Lower leg skin (tissue), 4 donors: ENCODE results near the gene DBN1. TPM values are rescaled to one million over a fixed set of nuclear protein-coding genes. Genes with fewer than 3 reads are reported as not detected.

Experiments
- DNase-seq, 2 donors: peaks; one replicate each; pipeline ENCODE4 v3.0.0-alpha.2; 2019; ENCODE audit warnings: low spot score in 2 of 2
- H3K4me3 ChIP-seq: fragments of 200-600 bp; sonication (generic); 2 replicates; pipeline ENCODE4 v1.5.1; 2017; ENCODE audit warnings: mild to moderate bottlenecking, low read depth; ENCODE audit not compliant: poor library complexity, severe bottlenecking
- POLR2A ChIP-seq, 2 donors: fragments of 450-650 bp; IDR thresholded peaks; one replicate each; pipeline ENCODE4 v1.6.1; 2016 to 2017; ENCODE audit warnings: antibody characterized with exemption in 2 of 2, mild to moderate bottlenecking in 1 of 2, moderate library complexity in 1 of 2
- WGBS, 2 donors: methylation state at CpG; one replicate each; pipeline ENCODE4 v1.1.5; 2018; 5-methylcytosine and 5-hydroxymethylcytosine counted together
- intact Hi-C: fragments of 100-400 bp; cut with DNase I; formaldehyde crosslinking; loops from one replicate; pipeline ENCODE4 v1.15.0; 2023; ENCODE audit warnings: low total_unique reads
- total RNA-seq, 4 donors: library from RNA; depleted of rRNA; stranded (reverse); fragments of >200 nt; gene quantifications; one replicate each; pipeline ENCODE4 v1.1.0, GENCODE V29; 2016
- TF ChIP-seq, protein P1 (sequence below), 3 donors: fragments of 450-650 bp; IDR thresholded peaks; one replicate each; pipeline ENCODE4 v1.5.1; 2016; ENCODE audit warnings: antibody characterized with exemption in 3 of 3, mild to moderate bottlenecking in 3 of 3, moderate library complexity in 2 of 3

DBN1 gene
- total RNA-seq, 4 donors from 2014 or later = 14.0 to 65.5 (median 27.6) TPM

DNA sequence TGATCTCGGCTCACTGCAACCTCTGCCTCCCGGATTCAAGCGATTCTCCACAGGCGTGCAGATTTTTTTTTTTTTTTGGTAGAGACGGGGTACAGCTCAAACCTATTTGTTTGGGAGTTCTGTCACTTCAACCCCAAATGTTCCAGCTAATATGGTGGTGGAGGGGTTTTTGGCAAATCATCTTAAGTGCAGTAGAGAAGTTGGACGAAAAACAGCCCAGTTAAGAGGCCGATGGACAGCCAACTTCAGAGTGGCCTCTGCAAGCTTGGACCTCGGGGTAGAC lies 27.6 kb downstream of the DBN1 start:
- TF ChIP-seq, protein P1, sequence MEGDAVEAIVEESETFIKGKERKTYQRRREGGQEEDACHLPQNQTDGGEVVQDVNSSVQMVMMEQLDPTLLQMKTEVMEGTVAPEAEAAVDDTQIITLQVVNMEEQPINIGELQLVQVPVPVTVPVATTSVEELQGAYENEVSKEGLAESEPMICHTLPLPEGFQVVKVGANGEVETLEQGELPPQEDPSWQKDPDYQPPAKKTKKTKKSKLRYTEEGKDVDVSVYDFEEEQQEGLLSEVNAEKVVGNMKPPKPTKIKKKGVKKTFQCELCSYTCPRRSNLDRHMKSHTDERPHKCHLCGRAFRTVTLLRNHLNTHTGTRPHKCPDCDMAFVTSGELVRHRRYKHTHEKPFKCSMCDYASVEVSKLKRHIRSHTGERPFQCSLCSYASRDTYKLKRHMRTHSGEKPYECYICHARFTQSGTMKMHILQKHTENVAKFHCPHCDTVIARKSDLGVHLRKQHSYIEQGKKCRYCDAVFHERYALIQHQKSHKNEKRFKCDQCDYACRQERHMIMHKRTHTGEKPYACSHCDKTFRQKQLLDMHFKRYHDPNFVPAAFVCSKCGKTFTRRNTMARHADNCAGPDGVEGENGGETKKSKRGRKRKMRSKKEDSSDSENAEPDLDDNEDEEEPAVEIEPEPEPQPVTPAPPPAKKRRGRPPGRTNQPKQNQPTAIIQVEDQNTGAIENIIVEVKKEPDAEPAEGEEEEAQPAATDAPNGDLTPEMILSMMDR (IDR thresholded peaks at IDR 0.05) = no peak
- no peak for TF ChIP-seq POLR2A (IDR thresholded peaks at IDR 0.05)
- H3K4me3 ChIP-seq = no peak overlapping the region
- intact Hi-C loops = no loop called here
- no peak for DNase-seq
- WGBS, 2 donors = 3 to 7% methylated on average over 8 of the region's 8 CpGs

DNA sequence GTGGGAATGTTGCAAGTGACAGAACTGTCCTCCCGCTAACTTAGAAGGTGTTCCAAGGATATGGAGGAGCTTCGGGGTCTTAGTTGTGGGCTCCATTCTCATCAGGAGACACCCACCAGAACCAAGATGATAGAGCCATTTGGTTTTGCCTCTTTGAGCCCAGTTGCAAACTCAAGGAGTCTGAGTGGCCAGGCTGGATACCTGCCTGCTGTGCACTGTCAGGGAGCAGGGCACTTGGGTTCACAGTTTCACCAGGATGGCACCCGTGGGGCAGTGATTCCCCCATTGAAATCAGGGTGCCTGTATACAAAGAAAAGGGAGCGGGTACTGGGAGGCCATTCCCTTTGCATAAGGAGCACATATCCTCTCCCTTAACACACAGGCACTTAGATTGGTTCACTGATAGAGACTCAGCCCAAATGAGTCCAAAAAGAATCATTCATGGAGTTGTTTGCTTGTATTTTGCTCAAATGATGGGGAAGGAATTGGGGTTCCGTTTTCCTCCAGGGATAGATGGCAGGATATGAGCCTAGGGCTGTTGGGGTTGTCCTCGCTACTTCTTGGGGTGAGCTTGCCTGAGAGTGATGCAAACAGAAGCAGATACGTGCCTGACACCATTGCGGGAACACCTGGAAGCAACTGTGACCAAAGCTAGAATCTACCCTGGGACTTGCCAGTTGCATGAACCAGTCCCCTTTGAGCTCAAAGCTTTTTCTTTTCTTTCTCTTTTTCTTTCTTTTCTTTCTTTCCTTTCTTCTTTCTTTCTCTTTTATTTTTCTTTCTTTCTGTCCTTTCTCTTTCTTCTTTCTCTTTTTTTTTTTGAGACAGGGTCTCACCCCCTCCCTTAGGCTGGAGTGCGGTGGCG lies 28.1 kb downstream of the DBN1 start:
- intact Hi-C loops = no loop called here
- DNase-seq = no peak
- TF ChIP-seq POLR2A (IDR thresholded peaks at IDR 0.05) = no peak
- TF ChIP-seq, protein P1 (IDR thresholded peaks at IDR 0.05) = no peak
- 36 to 42% methylated on average over 10 of the region's 10 CpGs for WGBS, 2 donors
- H3K4me3 ChIP-seq = no peak overlapping the region

DNA sequence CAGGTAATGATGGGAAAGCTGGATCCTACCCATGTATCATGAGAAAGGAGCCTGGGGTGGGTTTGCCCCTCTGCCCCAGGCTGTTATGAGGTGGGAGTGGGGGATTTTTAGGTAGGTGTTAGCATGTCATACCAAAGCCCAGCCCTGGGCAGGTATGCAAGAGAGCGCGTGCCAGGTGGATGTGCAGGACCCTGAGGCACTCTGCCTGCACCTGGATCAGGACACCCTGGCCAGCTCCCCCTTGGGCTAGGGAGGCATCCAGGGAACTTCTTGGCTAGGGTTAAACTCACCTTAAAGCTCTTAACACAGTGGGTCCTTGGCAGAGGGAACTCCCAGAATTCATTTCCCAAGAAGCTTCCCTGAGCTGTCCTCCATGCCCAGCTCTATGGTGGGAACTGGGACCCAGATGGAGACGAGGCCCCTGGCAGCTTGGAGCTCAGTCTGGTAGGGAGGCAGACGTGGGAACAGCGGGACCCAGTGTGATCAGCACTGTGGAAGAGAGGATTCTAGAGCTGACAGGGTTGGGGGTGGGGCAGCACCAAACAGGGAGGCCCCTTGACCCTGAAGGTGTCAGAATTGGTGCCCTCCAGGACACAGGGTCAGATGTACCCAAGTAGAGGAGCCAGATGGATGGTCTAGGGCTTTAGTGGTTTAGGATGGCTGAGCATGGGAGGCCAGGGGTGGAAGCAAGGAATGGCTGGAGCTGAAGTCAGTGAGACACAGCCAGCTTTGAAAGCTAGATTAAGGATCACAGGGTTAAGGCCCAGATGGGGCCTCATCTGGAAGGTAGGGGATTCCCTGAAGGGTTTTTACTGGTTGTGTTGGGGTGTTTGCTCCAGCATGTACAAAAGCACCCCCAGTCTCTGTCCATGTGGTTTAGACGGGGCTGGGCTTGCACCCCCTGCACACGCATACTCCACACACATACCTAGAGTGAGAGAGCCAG lies 29.1 kb downstream of the DBN1 start:
- WGBS, 2 donors = 39 to 45% methylated on average over 7 of the region's 7 CpGs
- no peak overlapping the region for H3K4me3 ChIP-seq
- intact Hi-C loops = no loop called here
- no peak for DNase-seq
- TF ChIP-seq POLR2A (IDR thresholded peaks at IDR 0.05) = no peak
- TF ChIP-seq, protein P1 (IDR thresholded peaks at IDR 0.05) = no peak

DNA sequence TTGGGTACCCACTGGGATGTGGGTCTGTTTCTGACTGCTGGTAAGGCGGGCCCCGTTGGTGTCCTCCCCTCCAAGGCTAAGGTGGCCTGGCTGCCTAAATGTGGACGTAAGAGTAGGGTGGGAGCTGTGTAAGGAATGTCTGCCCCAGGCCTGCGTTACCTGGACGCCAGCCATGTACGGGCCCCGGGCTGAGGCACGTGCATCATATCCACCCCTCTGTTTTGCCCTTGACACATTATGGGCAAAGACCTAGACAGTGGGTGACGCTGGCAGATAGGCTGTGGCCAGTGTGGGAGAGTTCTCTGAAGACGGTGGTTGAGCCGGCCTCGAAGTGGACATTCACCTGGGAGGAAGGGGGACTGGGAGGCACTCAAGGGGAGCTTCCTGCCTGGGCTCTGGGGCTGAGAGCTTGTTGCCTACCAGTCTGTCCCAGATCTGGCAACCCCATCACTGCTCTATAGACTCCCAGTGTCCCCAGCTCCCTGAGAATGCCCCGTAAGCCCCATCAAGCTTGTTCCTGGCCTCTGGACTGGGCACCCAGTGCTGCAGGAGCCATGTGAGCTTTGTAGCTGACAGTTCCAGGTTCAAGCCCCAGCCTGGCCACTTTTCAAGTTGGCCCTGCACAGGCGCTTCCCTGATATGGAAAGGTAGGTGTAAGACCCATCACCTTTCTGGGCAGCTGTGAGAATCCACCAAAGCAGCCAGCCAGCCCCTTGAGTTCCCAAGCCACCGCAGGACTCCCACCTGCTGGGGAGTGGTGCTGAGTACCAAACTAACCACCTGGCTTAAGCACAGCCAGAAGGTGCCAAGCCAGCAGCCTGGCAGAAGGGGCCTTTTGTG lies 30.1 kb downstream of the DBN1 start:
- no peak for DNase-seq
- no peak overlapping the region for H3K4me3 ChIP-seq
- no peak for TF ChIP-seq POLR2A (IDR thresholded peaks at IDR 0.05)
- TF ChIP-seq, protein P1 (IDR thresholded peaks at IDR 0.05) = no peak
- WGBS, 2 donors = 47 to 65% methylated on average over 15 of the region's 15 CpGs
- intact Hi-C loops = no loop called here

DNA sequence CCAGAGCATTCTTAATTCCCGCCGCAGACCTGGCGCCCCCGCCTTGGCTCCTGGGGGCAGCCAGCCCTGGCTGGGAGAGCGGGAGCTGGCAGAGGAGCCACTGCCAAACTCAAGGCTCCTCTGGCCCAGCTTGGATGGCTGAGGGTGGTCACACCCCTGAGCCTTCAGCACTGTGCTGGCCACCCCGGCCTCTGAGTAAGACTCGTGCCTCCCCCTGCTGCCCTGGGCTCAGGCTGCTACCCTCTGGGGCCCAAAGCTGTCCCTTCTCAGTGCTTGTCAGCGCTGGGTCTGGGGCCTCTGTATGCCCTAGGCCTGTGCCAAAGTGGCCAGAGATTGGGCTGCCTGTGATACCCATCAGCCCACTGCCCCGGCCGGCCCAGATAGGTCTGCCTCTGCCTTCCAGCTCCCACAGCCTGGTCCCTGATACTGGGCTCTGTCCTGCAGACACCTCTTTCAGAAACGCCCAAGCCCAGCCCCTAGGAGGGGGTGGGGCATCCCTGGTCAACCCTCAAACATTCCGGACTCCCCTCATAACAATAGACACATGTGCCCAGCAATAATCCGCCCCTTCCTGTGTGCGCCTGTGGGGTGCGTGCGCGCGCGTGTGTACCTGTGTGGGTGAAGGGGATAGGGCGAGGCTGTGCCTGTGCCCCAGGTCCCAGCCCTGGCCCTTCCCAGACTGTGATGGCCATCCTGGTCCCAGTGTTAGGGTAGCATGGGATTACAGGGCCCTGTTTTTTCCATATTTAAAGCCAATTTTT lies 31.2 kb downstream of the DBN1 start:
- no peak overlapping the region for H3K4me3 ChIP-seq
- intact Hi-C loops = no loop called here
- TF ChIP-seq, protein P1 (IDR thresholded peaks at IDR 0.05) = no peak
- TF ChIP-seq POLR2A (IDR thresholded peaks at IDR 0.05) = no peak
- DNase-seq = no peak
- WGBS, 2 donors = 77 to 80% methylated on average over 18 to 19 of the region's 20 CpGs
